GM12801 (cell line): ENCODE data around the gene TNNI2.

Source experiments
- TF ChIP-seq, protein P1 (sequence below): IDR thresholded peaks from one replicate; pipeline ENCODE4 v1.5.1; 2011; ENCODE audit warnings: control low read depth; ENCODE audit not compliant: insufficient read length; ENCODE audit errors: extremely low read depth

The TNNI2 gene

DNA sequence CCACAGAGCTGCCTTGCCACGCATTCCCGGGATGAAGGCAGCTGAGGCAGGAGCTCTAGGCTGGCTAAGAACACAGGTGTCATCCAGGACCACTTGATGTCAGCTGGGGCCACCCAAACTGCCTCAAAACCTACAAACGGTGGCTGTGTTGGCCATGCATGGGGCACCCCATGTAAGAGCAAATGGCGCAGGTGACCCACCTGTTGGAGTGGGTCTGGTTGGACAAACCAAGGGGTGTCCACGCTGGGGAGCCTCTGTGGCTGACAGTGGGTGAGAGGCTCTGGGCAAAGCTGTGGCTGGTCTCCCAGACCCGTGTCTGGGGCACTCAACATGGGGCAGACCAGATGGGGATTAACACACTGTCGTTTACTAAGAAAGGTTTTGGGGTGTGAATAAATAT lies 23.0 kb upstream of the TNNI2 start:
- TF ChIP-seq, protein P1, sequence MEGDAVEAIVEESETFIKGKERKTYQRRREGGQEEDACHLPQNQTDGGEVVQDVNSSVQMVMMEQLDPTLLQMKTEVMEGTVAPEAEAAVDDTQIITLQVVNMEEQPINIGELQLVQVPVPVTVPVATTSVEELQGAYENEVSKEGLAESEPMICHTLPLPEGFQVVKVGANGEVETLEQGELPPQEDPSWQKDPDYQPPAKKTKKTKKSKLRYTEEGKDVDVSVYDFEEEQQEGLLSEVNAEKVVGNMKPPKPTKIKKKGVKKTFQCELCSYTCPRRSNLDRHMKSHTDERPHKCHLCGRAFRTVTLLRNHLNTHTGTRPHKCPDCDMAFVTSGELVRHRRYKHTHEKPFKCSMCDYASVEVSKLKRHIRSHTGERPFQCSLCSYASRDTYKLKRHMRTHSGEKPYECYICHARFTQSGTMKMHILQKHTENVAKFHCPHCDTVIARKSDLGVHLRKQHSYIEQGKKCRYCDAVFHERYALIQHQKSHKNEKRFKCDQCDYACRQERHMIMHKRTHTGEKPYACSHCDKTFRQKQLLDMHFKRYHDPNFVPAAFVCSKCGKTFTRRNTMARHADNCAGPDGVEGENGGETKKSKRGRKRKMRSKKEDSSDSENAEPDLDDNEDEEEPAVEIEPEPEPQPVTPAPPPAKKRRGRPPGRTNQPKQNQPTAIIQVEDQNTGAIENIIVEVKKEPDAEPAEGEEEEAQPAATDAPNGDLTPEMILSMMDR = no peak

DNA sequence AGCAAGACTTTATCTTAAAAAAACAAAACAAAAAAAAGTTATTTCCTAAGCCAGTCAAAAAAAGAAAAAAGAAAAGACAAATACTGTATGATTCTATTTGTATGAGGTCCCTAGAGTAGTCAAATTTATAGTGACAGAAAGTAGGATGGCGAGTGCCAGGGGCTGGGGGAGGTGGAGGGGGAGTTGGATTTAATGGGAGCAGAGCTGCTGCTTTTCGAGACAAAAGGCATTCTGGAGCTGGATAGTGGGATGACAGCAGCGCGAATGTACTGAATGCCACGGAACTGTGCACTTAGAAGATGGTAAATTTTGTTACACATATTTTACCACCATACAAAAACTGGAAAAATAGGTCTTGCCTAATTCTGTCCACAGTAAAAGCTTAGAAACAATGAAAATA lies 21.8 kb upstream of the TNNI2 start:
- TF ChIP-seq, protein P1 = no peak

DNA sequence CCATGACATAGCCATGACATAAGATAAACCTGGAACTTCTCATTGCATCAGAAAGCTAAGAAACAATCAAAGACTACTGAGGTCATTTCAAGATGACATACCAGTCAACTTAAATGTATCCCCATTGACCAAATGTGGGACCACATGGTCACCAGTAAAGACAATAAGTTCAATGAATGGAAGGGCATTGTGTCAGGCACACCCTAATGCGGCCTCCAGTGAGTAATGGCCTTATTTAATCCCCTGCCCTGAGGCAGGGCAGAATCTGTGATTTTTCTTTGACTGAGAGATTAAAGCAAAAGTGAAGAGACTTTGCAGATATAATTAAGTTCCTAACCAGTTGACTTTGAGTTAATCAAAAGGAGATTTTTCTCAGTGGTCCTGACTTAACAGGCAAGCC lies 21.3 kb upstream of the TNNI2 start:
- TF ChIP-seq, protein P1 = no peak

DNA sequence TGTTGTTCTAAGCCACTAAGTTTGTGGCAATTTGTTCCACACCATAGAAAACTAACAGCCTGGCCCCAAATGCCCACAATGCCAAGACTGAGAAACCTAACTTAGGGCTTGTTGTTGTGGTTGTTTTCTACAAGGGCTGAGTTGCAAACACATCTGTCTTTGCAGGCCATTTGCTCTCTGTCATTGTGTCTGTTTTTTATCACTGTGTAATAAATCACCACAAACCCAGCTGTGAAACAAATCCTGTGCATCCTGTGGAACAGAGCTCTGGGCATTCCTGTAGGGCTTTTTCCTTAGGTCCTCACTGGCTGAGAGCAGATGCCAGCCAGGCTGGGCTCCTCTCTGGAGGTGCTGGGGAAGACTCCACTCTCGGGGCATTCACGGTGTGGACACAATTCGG lies 19.7 kb upstream of the TNNI2 start:
- TF ChIP-seq, protein P1 = no peak

DNA sequence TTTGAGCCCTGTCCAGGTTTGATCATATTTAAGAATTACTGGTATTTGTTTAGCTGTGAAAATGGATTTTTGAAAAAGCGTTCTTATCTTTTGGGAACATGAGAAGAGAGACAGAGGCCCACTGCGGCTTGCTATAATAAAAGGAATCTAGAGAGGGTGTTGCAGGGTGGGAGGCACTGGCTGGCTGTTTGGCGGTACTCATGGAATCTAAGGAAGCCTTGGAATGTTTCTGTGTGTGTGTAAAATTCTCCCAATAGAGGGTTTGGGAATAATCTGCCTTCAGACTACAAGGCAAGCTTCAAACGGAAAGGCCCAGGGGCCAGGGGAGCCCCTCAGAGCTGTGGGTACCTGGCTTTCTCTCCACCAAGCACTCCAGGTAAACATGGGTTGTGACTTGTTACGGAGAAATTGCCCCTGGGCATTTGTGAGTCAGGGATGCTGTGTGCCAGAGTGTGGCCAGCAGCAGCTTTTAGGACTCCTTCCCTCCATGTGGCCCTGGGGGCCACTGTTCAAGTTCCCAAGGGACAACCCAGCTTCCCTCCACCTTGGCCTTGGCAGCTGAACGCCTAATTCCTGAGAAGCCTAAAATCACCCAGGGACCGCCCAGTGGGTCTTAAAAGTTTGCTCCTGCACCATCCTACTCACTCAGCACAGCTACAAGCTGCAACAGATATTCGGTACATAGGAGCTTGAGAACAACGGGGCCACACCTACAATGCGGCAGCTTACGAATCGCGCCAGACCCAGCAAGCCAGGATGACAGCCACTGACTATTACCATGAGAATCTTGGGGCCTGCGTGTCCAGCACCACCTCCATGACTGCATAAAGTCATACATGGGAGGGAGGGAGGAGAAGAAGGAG lies 18.1 kb upstream of the TNNI2 start:
- TF ChIP-seq, protein P1 = no peak

DNA sequence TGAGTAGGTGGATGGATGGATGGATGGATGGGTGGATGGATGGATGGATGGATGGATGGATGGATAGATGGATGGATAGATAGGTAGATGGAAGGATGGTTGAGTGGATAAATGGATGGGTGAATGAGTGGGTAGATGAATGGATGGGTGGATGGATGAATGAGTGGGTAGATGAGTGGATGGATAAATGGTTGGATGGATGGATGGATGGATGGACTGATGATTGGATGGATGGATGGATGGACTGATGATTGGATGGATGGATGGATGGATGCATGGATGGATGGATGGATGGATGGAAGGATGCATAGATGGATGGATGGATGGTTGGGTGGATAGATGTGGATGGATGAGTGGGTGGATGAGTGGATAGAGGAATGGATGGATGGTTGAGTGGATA lies 17.2 kb upstream of the TNNI2 start:
- TF ChIP-seq, protein P1 = no peak

DNA sequence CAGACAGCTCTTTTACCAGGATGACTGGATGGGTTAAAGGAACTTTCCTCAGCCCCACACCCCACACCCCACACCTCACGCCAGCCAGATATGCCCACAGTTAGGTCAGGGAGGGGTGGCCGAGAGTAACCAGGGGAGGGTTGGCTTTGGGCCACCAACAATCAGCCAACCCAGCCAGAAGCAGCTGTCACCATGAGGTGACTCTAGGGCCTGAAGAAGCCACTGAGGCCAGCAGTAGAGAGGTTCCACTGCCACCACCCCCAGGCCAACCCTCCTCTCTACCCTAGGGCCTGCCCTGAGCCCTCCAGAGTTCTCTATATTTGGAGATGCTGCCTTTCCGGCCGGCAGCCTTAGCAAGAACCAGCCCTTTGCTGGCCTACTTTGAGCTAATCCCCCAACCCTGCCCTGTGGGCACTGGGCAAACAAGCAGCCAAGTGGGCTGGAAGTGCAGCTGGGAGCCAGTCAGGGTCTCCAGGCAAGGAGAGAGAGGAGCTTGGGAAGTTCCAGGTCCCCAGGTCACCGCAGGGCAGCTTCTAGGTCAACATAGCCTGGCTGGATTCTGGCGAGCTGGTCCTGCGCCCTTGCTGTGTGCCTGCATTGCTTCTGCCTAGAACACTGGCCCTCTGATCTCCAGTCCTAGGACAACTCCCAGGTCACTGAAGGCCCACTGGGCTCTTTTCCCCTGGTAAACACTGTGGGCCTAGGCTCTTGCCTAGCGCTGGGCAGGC lies 16.0 kb upstream of the TNNI2 start:
- TF ChIP-seq, protein P1 = no peak
